Measurements from ENCODE around the gene MRPL38. TPM values are rescaled to one million over a fixed set of nuclear protein-coding genes. Genes with fewer than 3 reads are reported as not detected.

MRPL38 gene
- total RNA-seq, 1 experiment from 2014 or later, result 100 TPM

DNA sequence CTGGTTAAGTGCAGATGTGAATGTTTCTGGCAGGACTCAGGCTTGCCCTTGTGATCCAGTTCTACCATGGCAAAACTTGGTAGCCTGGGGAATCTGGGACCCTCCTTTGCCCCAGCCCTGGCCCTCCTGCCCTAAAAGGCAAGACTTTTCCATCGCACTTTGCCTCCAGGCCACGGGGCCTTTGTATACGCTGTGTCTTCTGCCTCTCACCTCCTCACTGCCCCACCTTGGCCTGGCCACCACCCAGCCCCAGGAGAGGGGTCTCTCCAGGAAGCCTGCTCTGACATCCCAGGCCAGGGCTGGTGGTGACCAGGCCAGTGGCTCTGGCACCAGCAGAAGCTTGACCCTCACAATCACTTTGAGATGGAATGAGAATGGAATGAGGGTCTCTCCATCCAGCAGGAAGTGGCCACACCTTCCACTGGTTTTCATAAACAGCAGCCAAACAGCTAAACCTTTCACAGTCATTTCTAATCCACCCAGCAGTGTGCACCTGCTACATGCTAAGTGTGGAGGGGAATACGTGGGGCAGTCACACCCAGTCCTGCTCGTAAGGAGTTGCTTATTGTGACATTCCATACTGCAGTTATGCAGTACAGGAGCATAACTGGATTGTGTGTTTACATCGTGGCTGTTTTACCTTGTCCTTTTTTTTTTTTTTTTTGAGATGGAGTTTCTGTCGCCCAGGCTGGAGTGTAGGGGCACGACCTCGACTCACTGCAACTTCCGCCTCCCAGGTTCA lies 1.6 kb upstream of the MRPL38 start:
- DNase-seq, result no peak
- Histone ChIP-seq H3K36me3 (peaks cover 21% of the 10 kb centered on the region), H3K27me3 (no peaks in the 10 kb centered on the region), H3K4me3 (no peak overlapping the region), H3K9me3 (no peaks in the 10 kb centered on the region)

DNA sequence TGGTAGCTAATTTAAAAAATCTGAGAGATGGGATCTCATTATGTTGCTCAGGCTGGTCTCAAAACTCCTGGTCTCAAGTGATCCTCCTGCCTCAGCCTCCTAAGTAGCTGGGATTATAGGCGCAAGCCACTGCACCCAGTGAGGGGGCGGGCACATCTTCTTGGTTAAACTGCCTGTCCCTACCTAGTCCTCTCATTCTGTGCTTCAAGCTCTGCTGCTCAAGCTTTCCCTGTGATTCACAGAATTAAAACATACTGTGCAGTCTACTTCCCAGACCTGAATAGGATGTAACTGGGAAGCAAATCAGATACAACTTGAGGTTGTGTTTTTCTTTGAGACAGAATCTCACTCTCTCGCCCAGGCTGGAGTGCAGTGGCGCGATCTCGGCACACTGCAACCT lies 2.3 kb downstream of the MRPL38 start:
- peaks cover 58% of the 10 kb centered on the region for H3K36me3 ChIP-seq
- DNase-seq, result no peak
- no peaks in the 10 kb centered on the region for H3K9me3 ChIP-seq
- H3K4me3 ChIP-seq, result no peak overlapping the region
- H3K27me3 ChIP-seq, result no peaks in the 10 kb centered on the region

DNA sequence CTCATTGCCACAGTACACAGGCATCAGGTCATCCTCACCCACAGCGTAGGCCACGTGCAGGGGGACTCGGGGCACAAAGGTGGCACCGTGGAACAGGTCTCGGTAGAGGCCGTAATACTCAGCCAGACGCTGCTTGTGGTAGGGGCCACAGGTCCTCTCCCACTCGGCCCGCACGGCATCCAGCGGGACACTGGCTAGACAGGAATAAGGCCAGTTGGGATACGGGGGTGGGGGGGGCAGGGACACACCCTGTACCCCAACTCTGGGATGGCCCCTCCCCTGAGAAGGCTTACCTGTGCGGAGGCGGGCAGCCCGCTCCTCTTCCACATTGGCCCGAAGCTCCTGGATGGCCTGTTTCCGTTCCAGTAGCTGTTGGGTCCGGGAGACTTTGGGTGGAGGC lies 3.0 kb downstream of the MRPL38 start:
- no peaks in the 10 kb centered on the region for H3K9me3 ChIP-seq
- H3K27me3 ChIP-seq, result no peaks in the 10 kb centered on the region
- no peak overlapping the region for H3K4me3 ChIP-seq
- H3K36me3 ChIP-seq, result peaks cover 60% of the 10 kb centered on the region
- DNase-seq, result no peak

DNA sequence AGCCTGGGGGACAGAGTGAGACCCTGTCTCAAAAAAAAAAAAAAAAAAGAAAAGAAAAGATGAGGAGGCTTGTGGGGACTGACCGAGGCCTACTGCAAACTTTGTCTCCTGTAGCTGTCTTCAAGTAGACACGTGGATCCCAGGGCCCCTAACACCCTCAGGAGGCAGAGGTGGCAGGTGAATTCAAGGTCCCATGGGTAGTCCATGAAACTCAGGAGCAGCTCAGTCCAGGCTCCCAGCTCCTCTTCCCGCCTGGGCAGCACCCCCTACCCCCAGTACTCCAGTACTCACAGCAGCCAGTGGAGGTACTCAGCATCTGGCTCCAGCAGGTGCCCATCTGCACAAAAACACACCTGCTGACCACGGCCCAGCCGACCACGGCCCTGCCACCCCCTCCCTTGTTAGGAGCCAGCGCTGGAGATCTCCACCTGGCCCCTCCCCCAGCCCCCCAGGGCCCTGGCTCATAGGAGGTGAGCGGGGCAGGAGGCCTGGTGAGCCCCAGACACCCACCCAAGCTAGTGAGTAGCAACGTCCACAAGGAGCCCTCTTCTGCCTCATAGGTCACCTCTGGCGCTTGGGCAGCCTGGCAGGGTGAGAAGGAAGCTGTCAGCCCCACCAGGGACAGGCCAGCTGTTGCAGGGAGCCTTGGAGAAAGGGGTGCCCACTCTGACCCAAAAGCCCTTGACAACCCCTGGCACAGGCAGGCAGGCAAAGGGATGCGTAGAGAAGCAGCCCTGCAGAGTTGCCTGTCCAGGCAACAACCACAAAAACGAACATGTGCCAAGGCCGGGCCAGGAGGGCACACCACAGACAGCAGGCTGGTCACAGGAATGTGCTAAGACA lies 3.8 kb downstream of the MRPL38 start:
- Histone ChIP-seq H3K9me3 (no peaks in the 10 kb centered on the region), H3K36me3 (peaks cover 62% of the 10 kb centered on the region), H3K4me3 (no peak overlapping the region), H3K27me3 (no peaks in the 10 kb centered on the region)
- DNase-seq, result no peak

DNA sequence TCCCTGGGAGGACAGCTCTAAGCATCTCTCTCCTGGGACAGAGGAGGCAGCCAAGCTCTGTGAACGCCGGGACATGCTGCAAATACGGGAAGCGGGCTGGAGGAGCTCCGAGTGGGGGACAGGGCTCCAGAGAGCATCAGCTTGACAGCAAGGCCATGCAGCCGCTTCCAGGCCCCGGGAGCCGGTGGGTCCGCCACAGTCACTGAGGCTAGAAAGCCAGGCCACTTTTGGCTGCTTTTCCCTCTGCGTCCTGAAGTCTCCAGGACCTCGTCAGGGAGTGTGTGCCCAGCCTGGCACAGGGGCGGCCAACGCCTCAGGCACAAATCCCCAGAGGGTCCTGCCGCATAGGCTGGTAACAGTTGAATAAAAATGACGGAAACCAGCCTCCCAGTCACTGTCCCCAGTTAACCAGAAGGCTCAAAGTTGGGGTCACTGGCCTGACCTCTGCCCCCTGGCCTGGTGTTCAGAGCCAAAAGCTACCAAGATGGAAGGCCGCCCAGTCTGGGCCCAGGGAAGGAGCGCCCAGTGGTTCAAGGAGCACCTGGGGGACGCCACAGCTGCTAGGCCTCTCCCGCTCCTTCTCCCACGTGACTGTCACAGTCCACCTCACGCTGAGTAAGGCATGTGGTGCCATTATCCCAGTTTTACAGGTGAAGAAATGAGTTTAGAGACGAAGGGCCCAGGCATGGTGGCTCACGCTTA lies 4.8 kb downstream of the MRPL38 start:
- Histone ChIP-seq H3K27me3 (no peaks in the 10 kb centered on the region), H3K36me3 (peaks cover 69% of the 10 kb centered on the region), H3K4me3 (no peak overlapping the region), H3K9me3 (no peaks in the 10 kb centered on the region)
- DNase-seq, result no peak

DNA sequence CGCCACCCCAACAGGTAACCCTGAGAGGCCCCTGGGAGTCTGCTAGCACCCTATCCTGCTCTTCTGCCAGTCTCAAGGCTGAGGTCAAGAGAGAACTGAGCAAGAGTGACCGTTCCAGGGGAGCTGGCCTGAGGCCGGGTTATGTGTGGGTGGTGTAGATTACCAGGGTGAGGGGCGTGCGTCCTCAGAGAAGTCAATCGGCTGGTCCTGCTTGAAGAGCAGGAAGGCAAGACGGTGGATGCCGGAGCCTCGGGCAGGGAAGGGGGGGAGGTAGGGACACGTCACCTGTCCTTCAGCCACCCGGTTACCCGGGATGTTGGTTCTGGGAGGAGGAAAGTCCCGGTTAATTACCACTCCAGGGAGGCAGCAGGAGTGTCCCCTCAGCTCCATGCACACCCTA lies 5.3 kb downstream of the MRPL38 start:
- Histone ChIP-seq H3K9me3 (no peaks in the 10 kb centered on the region), H3K4me3 (no peak overlapping the region), H3K36me3 (peaks cover 73% of the 10 kb centered on the region), H3K27me3 (no peaks in the 10 kb centered on the region)
- no peak for DNase-seq

DNA sequence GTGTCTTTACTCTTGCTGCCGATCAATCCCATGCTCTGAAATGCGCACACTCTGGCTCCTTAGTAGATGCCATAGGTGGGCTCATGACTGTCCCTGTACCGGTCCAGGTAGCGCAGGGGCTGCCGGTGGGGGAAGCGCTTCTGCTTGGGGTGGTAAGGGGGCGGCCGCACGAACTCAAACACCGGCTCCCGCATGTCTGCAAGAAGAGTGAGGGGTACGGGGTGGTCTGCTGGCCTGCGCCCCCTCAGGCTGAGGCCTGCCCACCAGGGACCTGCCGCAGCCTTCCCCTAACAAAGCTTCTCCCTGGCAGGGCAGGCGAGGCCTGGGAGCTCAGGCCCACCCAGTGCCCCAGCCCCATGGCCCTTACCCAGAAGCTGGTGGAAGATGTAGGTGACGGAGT lies 5.9 kb downstream of the MRPL38 start:
- Histone ChIP-seq H3K4me3 (no peak overlapping the region), H3K9me3 (no peaks in the 10 kb centered on the region), H3K27me3 (no peaks in the 10 kb centered on the region), H3K36me3 (peaks cover 70% of the 10 kb centered on the region)
- DNase-seq, result no peak

DNA sequence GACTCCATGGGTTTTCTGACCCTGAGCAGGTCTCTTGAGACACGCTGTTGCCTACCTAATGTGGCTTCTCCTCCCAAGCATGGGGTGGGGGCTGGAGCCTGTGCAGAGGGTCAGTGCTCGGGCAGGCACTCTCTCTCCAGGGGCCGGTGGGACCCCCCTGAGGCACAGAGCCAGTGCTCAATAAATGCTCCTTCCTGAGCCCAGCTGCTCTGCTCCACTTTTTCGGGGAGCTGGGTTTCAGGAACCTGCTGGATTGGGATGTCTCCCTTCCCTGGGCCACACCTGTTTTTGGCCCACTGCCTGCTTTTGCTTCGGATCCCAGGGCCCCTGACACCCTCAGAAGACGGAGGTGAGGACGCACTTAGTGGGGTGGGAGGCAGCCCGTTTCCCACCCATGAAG lies 6.6 kb downstream of the MRPL38 start:
- H3K27me3 ChIP-seq, result no peaks in the 10 kb centered on the region
- DNase-seq, result no peak
- H3K4me3 ChIP-seq, result no peak overlapping the region
- H3K36me3 ChIP-seq, result peaks cover 75% of the 10 kb centered on the region
- no peaks in the 10 kb centered on the region for H3K9me3 ChIP-seq

DNA sequence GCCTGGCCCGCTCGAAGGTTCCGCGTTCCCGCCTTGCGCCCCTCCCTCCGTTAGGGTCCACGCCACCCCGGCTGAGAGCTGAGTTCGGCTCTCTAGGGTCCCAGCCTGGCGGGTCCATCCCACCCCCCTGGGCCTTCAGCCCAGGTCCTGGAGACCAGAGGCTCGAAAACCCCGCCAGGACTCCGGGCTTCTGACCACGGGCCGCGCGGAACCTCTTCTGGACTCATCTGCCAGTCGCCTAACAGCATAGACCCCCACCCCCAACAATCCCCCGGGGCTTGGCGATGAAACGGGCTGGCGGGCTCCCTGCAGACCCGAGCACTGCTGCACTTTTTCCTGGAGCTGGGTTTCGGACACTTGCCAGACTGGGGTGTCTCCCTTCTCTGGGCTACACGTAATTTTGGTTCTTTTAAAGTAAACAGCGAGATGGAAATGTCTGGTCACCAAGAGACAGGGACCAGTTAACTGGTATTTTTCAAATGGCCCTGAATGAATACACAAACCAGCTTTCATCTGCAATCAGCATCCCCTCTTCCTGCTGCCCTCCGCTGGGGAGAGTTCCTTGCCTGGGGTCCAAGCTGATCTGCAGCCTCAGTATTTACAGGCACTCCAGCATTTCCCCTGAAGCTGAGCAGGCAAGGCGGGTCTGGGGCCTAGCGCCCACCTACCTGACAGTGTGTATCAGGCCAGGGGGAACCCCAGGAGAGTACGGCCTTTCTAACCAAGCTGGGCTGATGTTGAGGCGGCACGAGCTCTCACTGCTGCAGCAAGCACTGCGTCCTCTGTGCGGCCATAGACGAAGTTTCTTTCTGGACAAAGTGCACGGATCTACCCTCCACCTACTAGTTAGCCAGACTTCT lies 7.3 kb downstream of the MRPL38 start:
- Histone ChIP-seq H3K4me3 (peak overlapping the region; percentile 92), H3K27me3 (no peaks in the 10 kb centered on the region), H3K9me3 (no peaks in the 10 kb centered on the region), H3K36me3 (peaks cover 74% of the 10 kb centered on the region)
- no peak for DNase-seq

DNA sequence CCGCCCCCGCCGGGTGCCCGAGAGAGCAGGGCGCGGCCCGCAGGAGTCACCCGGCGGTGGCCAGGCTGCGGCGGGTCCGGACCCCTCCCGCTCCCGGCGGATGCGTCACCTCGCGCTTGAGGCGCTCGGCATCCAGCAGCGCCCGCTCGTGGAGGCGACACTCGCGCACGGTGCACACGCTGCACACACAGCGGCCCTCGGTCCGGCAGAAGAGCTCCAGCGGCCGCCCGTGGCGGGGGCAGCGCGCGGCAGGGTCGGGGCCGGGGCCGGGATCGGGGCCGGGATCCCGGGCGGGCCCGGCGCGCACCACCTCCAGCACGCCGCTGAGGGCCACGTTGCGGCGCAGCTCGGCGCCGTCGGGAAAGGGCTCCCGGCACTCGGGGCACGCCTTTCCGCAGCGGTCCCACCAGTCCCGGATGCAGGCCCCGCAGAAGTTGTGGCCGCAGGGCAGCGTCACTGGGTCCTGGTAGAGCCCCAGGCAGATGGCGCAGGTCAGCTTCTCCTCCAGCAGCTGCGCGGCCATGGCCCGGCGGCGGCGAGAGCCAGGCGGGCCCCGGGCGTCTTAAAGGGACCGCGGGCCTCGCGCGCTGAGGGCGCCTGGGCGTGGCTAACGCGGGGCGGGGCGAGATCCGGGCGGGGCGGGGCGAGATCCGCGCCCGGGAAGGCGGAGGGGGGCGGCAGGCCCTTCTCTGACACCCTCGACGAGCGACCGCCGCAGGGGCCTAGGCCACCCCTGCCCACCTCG lies 8.1 kb downstream of the MRPL38 start, which contains the start of gene TRIM65:
Gene TRIM65, minus strand, starts transcription at position 537 of the 745 bp plus-strand sequence. Its CDS starts 14 bp downstream, at position 523.
- H3K4me3 ChIP-seq, result peak within 1 kb of the TSS; percentile 92
- no peaks in the 10 kb centered on the region for H3K27me3 ChIP-seq
- DNase-seq, result peak; percentile 85
- peaks cover 69% of the 10 kb centered on the region for H3K36me3 ChIP-seq
- no peaks in the 10 kb centered on the region for H3K9me3 ChIP-seq

DNA sequence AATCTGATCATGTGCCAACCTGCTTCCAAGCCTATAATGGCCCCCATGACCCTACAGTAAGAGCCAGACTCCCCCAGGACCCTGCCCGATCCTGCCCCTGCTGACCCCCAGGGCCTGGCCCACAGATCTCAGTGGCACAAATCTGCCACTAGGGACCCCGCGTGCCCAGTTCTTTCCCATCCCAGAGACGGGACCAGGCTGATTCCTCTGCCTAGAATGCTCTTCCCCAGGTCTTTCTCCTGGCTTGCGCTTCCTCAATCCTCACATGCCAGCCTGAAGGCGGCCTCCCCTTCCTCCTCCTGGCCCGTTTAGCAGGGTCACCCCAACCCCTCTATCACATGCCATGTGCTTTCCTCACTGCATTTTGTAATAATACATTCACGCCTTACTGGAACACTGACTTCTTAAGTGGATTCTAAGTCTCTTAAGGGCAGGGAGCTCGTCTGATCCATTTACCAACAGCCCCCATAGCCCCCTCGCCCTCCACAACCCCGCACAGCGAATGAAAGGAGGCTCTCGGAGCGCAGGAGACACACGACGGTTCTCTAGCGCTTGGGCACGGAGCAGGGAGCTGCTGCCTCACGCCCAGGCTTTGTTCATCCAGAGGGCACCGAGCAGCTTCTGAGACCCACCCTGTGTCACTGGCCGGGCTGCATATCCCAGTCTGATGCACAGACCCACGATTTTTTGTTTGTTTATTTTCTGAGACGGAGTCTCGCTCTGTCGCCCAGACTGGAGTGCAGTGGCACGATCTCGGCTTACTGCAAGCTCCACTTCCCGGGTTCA lies 9.1 kb downstream of the MRPL38 start:
- Histone ChIP-seq H3K36me3 (peaks cover 67% of the 10 kb centered on the region), H3K9me3 (no peaks in the 10 kb centered on the region), H3K27me3 (no peaks in the 10 kb centered on the region), H3K4me3 (peak overlapping the region; percentile 92)
- DNase-seq, result peak; percentile 45

DNA sequence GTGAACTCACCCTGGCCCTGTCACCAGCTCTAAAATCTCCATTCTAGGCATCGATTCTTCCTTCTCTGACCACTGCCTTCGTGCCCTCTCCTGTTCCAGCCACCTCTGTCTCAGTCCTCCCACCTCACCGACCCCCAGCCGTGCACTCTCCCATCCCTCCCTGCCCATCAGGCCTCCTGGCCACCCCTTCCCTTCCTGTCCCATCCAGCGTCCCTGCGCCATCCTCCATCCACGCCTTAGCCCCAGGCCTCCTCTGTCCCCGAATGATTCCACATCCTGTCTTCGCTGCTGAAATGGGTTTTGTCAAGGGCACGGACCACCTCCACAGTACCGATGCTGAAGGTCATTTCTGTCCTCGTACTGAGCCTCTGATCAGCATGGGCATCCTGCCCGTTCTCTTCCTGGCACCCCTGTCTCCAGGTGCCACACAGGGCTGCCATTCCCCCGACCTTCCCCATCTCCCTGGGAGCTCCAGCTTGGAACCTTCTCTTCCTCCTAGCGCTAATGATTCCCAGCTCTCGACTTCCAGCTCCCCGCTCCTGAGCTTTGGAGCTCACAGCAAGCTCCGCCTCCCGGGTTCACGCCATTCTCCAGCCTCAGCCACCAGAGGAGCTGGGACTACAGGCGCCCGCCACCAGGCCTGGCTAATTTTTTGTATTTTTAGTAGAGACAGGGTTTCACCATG lies 10.5 kb downstream of the MRPL38 start:
- no peaks in the 10 kb centered on the region for H3K27me3 ChIP-seq
- H3K9me3 ChIP-seq, result no peaks in the 10 kb centered on the region
- no peak overlapping the region for H3K4me3 ChIP-seq
- no peak for DNase-seq
- peaks cover 66% of the 10 kb centered on the region for H3K36me3 ChIP-seq

DNA sequence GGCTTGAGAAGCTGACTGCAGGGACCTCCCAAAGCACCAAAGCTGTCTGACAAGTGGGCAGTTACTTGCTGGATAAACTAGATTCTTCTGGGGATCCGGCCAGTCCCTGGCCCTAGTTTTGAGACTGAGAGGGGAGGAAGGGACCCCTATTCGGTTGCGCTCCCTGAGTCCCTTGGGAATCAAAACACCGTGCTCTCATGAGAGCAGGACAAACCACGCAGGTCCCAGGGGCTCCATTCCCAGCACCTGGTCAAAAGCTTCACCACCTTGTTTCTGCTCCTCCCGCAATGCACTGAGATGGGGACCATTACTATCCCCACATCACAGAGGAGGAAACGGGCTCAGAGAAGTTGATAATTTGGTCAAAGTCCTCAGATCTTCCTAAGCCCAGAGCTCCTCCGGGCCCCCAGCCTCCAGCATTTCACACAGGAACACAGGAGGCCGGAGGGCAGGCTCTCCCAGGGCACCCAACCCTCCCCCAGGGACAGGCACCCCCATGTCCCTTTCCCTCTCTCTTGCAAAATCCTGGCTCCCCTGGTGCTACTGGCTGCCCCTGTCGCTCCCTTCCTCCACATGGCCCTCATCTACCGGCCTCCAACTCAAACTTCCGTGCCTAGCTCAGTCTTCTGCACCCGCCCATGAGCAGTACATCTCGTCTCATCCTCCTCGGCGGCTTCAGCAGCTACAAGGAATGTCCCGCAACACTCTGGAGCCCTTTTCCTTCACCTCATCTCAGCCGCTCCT lies 11.2 kb downstream of the MRPL38 start:
- Histone ChIP-seq H3K4me3 (no peak overlapping the region), H3K27me3 (no peaks in the 10 kb centered on the region), H3K36me3 (peaks cover 58% of the 10 kb centered on the region), H3K9me3 (no peaks in the 10 kb centered on the region)
- no peak for DNase-seq
